ENCODE data around the gene WDR33.

DNA sequence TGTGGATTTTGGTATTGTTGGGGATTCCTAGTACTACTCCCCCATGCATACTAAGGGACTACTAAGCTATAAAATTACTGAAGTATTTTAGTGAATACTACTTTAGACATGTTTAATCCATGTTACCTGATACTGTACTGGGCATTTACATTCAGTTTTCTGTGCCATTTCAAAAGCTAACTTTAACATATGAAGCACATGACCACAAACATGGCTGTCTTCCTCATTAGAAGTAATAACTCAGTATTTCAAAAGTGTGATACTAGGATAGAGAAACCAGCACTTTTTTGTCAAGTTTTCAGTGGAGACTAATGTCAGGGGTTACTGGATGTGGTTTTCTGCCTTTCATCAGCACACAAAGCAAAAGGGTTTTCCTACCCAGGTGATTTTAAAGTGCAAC, 27.9 kb downstream of the WDR33 start:
- no peak for TF ChIP-seq POLR2AphosphoS5 (IDR thresholded peaks at IDR 0.05; ENCODE audit: low read length)
- no peak for TF ChIP-seq MYC (IDR thresholded peaks at IDR 0.05; ENCODE audit: insufficient read depth, insufficient read length, insufficient replicate concordance, low read length, severe bottlenecking)
- TF ChIP-seq POLR2A (IDR thresholded peaks at IDR 0.05; ENCODE audit: low read depth, low read length) = no peak
- TF ChIP-seq, protein P1, sequence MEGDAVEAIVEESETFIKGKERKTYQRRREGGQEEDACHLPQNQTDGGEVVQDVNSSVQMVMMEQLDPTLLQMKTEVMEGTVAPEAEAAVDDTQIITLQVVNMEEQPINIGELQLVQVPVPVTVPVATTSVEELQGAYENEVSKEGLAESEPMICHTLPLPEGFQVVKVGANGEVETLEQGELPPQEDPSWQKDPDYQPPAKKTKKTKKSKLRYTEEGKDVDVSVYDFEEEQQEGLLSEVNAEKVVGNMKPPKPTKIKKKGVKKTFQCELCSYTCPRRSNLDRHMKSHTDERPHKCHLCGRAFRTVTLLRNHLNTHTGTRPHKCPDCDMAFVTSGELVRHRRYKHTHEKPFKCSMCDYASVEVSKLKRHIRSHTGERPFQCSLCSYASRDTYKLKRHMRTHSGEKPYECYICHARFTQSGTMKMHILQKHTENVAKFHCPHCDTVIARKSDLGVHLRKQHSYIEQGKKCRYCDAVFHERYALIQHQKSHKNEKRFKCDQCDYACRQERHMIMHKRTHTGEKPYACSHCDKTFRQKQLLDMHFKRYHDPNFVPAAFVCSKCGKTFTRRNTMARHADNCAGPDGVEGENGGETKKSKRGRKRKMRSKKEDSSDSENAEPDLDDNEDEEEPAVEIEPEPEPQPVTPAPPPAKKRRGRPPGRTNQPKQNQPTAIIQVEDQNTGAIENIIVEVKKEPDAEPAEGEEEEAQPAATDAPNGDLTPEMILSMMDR (IDR thresholded peaks at IDR 0.05 in 2 of 3, conservative IDR thresholded peaks at IDR 0.05 in 1 of 3; ENCODE audit: control insufficient read depth in 2 of 3, extremely low read depth in 1 of 3, insufficient read depth in 1 of 3, low read depth in 3 of 3, low read length in 3 of 3) = no peak
- no peak for TF ChIP-seq SMC3 (IDR thresholded peaks at IDR 0.05; ENCODE audit: borderline replicate concordance, low read length)
- TF ChIP-seq BRCA1 (IDR thresholded peaks at IDR 0.05; ENCODE audit: low read depth, low read length) = no peak
- no peak for TF ChIP-seq SPI1 (IDR thresholded peaks at IDR 0.05; ENCODE audit: borderline replicate concordance, insufficient read depth, low read depth, low read length)
- TF ChIP-seq, protein P2, sequence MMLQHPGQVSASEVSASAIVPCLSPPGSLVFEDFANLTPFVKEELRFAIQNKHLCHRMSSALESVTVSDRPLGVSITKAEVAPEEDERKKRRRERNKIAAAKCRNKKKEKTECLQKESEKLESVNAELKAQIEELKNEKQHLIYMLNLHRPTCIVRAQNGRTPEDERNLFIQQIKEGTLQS (IDR thresholded peaks at IDR 0.05; ENCODE audit: borderline replicate concordance, extremely low read depth, low read depth, low read length) = no peak
- no peak for TF ChIP-seq CHD2 (IDR thresholded peaks at IDR 0.05; ENCODE audit: borderline replicate concordance, low read depth, low read length)
- no peak for TF ChIP-seq CREB1 (IDR thresholded peaks at IDR 0.05; ENCODE audit: low read depth)
- TF ChIP-seq, protein P3, sequence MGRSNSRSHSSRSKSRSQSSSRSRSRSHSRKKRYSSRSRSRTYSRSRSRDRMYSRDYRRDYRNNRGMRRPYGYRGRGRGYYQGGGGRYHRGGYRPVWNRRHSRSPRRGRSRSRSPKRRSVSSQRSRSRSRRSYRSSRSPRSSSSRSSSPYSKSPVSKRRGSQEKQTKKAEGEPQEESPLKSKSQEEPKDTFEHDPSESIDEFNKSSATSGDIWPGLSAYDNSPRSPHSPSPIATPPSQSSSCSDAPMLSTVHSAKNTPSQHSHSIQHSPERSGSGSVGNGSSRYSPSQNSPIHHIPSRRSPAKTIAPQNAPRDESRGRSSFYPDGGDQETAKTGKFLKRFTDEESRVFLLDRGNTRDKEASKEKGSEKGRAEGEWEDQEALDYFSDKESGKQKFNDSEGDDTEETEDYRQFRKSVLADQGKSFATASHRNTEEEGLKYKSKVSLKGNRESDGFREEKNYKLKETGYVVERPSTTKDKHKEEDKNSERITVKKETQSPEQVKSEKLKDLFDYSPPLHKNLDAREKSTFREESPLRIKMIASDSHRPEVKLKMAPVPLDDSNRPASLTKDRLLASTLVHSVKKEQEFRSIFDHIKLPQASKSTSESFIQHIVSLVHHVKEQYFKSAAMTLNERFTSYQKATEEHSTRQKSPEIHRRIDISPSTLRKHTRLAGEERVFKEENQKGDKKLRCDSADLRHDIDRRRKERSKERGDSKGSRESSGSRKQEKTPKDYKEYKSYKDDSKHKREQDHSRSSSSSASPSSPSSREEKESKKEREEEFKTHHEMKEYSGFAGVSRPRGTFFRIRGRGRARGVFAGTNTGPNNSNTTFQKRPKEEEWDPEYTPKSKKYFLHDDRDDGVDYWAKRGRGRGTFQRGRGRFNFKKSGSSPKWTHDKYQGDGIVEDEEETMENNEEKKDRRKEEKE (IDR thresholded peaks at IDR 0.05) = no peak
